ENCODE measurements around the gene SPSB4.

Gene SPSB4

DNA sequence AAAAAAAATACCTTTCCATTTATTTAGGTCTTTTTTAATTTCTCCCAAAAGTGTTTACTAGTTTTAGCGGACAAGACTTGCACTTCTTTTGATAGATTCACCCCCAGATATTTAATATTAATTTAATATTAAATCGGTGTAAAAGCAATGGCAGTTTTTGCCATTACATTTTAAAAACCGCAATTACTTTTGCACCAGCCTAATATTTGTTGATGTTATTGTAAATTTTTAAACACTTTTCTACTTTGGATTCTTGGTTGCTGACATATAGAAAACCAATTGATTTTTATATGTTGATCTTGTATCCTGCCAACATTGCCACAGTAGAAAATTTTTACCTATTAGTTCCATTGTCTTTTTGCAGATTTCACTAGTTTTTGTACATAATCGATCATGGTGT lies 116.5 kb downstream of the SPSB4 start:
- no peak for DNase-seq

- DNase-seq, result no peak
Observed at GRCh38 chr3:141170678-141171295, 119.6 kb downstream of the SPSB4 start.

- DNase-seq, result no peak
Observed at GRCh38 chr3:141174674-141175073, 123.5 kb downstream of the SPSB4 start.

DNA sequence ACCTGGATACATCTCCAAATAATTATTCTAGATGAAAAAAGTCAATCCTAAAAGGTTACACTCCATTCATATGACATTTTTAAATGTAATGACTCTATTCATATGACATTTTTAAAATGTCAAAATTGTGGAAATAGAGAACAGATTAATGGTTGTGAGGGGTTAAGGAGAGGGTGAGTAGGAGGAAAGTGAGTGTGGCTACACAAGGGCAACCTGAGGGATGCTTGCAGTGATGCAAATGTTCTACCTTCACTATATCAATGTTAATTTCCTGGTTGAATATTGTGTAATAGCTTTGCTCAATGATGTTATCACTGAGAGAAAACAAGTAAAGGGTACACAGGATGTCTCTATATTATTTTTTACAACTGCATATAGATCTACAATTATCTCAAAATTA lies 125.6 kb downstream of the SPSB4 start:
- DNase-seq, result no peak

GRCh38 chr3:141178026-141178425 lies 126.9 kb downstream of the SPSB4 start:
- DNase-seq, result no peak

DNA sequence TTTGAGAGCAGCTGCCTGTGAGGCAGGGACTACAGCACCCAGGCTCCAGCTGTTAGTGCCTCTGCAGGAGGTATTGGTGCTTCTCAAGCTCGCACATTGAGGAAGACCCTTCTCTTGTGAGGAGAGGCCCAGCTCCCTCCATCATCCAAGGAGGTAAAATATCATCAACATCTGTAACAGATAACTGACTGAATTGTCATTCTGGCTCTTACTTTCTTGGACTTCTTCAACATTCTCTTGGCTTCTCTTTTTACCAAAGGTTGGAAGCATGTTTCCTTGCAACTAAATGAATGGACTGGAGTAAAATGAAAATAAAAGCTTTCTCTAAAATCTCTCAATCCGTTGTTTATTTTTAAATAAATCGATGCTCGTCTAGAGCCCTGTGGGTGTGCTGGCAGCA lies 127.4 kb downstream of the SPSB4 start:
- DNase-seq, result no peak

DNA sequence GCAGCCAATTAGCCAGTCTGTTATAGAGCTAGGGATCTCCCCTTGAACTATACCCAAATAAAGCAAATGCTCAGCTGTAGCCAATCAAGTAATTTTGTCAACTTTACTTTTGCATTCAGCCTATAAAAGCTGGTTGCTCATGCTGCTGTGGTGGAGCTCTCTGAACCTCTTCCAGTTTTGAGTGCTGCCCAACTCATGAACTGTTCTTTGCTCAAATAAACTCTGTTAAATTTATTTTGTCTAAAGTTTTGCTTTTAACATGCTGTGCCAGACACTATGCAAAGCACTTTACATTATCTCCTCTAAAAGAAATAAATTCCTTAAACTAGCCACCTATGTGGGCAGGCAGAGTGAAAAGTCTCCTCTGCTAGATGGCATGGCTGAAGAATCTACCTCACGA lies 128.8 kb downstream of the SPSB4 start:
- no peak for DNase-seq

- no peak for DNase-seq
Observed at GRCh38 chr3:141181196-141181595, 130.0 kb downstream of the SPSB4 start.

- DNase-seq, result no peak
Observed at GRCh38 chr3:141181819-141182218, 130.7 kb downstream of the SPSB4 start.

- no peak for DNase-seq
Observed at GRCh38 chr3:141183606-141184005, 132.5 kb downstream of the SPSB4 start.

GRCh38 chr3:141184430-141184829 lies 133.3 kb downstream of the SPSB4 start:
- DNase-seq, result no peak

DNA sequence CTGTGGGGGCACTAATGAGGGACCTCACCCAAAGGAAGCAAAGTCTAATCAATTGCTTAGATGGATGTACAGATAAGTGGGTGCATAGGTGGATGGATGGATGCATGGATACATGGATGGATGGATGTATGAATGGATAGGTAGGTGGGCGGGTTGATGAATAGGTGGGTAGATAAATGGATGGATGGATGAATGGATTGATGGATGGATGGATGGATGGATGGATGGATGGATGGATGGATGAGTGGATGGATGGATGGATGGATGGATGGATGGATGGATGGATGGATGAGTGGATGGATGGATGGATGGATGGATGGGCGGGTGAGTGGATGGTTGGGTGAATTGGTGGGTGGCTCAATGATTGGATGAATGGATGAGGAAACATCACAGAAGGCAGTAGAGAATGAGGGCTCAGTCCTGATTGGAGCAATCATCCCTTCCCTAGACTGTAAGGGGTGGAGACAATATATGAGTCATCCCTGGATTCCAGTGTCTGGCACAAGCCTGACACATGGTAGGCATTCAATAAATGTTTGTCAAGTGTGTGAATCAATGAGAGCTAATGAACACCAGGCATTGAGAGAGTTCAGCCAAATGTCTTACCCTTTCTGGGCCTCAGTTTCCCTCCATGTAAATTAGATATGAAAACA lies 140.1 kb downstream of the SPSB4 start:
- DNase-seq, result peak; percentile 5

DNA sequence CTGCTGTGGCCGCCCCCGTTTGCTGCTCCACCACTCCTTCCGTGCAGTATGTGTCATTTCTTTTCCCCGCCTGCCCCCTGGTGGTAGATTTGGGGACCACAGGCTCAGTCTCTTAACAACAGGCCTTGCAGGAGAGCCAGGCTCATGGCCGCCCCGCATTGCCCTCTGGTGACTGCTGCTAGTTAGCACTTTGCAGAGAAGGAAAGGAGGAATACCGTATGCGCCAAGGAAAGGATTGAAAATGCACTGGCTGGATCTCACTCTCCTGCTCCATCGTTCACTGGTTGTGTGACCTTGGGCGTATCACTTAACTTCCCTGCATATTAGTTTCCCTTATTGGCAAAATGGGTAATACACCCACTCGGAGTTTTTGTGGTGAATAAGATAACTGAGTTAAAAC lies 141.2 kb downstream of the SPSB4 start:
- DNase-seq, result peak; percentile 85

- DNase-seq, result no peak
Observed at GRCh38 chr3:141193066-141193830, 142.1 kb downstream of the SPSB4 start.
